Measurements from ENCODE around the gene SH3YL1. TPM values are rescaled to one million over a fixed set of nuclear protein-coding genes. Genes with fewer than 3 reads are reported as not detected.

Gene SH3YL1
- polyA plus RNA-seq, 2 of the 4 experiments (the other 2 are of a cell fraction) = 12.8 to 23.9 TPM

DNA sequence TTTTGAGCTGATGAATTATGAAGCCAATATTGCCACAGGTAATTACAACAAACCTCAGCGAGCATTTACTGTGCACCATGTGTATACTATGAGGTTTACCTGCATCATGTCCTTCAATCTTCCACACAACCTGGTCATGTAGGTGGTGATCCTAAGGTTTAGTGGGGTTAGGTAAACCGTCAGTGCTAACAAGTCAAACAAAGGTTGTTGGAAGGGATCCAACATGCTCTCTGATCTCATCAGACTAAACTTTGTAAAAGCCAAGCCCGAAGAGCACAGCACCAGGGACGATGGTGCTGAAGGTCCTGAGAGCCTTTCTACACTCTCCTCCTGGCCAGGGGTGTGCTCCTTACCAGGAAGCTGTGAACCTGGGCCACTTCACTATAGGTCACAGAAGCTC lies 29.4 kb downstream of the SH3YL1 start (continued):
- TF ChIP-seq CTCF (IDR thresholded peaks at IDR 0.05) (no peak), BHLHE40 (IDR thresholded peaks at IDR 0.05; ENCODE audit: low read depth, low read length) (no peak), EHF (CRISPR knock-in tag; IDR thresholded peaks at IDR 0.05) (no peak), ESRRA (IDR thresholded peaks at IDR 0.05; ENCODE audit: borderline replicate concordance, low read length) (no peak)
- TF ChIP-seq, protein P1, sequence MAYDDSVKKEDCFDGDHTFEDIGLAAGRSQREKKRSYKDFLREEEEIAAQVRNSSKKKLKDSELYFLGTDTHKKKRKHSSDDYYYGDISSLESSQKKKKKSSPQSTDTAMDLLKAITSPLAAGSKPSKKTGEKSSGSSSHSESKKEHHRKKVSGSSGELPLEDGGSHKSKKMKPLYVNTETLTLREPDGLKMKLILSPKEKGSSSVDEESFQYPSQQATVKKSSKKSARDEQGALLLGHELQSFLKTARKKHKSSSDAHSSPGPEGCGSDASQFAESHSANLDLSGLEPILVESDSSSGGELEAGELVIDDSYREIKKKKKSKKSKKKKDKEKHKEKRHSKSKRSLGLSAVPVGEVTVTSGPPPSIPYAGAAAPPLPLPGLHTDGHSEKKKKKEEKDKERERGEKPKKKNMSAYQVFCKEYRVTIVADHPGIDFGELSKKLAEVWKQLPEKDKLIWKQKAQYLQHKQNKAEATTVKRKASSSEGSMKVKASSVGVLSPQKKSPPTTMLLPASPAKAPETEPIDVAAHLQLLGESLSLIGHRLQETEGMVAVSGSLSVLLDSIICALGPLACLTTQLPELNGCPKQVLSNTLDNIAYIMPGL (CRISPR knock-in tag; IDR thresholded peaks at IDR 0.05; ENCODE audit: borderline replicate concordance) = no peak

GRCh38 chr2:233030-233429 lies 30.8 kb downstream of the SH3YL1 start:
- TF ChIP-seq HES2 (IDR thresholded peaks at IDR 0.05) (no peak), RAD21 (conservative IDR thresholded peaks at IDR 0.05 in 1 of 2, IDR thresholded peaks at IDR 0.05 in 1 of 2) (no peak), TFCP2L1 (CRISPR knock-in tag; IDR thresholded peaks at IDR 0.05) (no peak), SMC3 (IDR thresholded peaks at IDR 0.05) (no peak), NFE2L2 (conservative IDR thresholded peaks at IDR 0.05; ENCODE audit: low read length) (no peak)
- 68% methylated on average over 7 of the region's 7 CpGs for WGBS (ENCODE audit: missing lambda C conversion rate)
- H3K27ac ChIP-seq = no peak overlapping the region
- ATAC-seq (no peak), FAIRE-seq (no peak), DNase-seq (ENCODE audit: low read depth in 1 of 2, low spot score in 1 of 2) (no peak)
- H3K4me3 ChIP-seq = no peak overlapping the region
- ChIA-PET CTCF (interaction anchor here (2.0 kb wide), 1 partner anchor 18 kb away, joined by 4 read pairs; no protein-coding TSS in a partner anchor), POLR2A (no interaction called here)
- no peaks in the 10 kb centered on the region for H3K9me3 ChIP-seq
- H3K4me1 ChIP-seq = no peaks in the 10 kb centered on the region
- no peak overlapping the region for H3K4me2 ChIP-seq

DNA sequence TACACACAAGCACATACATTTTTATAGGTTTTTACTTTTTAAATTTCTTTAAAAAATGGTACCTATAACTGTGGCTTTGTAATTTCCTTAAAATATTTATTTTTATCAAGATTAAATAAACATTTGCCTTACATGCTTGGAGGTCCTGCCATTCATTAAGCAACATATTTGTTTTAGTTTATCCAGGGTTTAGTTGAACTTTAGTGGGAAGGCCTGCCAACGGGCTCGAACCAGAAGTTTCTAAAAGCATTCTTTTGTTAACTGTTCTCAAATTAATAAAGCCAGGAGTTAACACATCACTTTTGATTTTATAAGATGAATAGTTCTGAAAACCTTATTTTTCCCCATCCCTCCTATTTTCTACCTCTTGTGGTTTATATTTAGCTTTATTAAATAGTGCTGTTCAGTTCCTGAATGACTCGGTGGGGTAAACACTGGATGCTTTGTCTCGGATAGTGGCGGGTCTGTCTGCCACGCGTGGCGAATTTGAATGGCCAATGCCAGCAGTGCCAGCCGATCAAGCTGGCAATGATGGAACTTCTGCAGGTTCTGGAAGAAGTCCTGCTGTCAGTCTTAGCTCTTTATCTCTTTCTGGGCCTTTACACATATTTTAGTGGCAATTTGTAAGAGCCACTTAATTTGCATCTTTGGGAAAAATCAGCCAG lies 32.2 kb downstream of the SH3YL1 start:
- WGBS (ENCODE audit: missing lambda C conversion rate) = 73% methylated on average over 9 of the region's 9 CpGs
- no peak for FAIRE-seq
- DNase-seq (ENCODE audit: low read depth in 1 of 2, low spot score in 1 of 2) = no peak
- Histone ChIP-seq H3K4me1 (no peaks in the 10 kb centered on the region), H3K4me3 (no peak overlapping the region), H3K27ac (no peak overlapping the region), H3K4me2 (no peak overlapping the region), H3K9me3 (no peaks in the 10 kb centered on the region)
- CTCF ChIA-PET = interaction anchor here (0.7 kb wide), 1 partner anchor 431 kb away, joined by 3 read pairs; no protein-coding TSS in a partner anchor
- no peak for TF ChIP-seq PBX3 (IDR thresholded peaks at IDR 0.05)
- no peak for TF ChIP-seq CEBPB (IDR thresholded peaks at IDR 0.05)
- TF ChIP-seq HEYL (CRISPR knock-in tag; IDR thresholded peaks at IDR 0.05) = no peak
- no peak for TF ChIP-seq SMC3 (IDR thresholded peaks at IDR 0.05)
- TF ChIP-seq USF2 (IDR thresholded peaks at IDR 0.05) = no peak
- no peak for TF ChIP-seq POLR2A (IDR thresholded peaks at IDR 0.05; ENCODE audit: low read length)
- TF ChIP-seq ZNF302 (CRISPR knock-in tag; IDR thresholded peaks at IDR 0.05) = no peak
- no peak for TF ChIP-seq CHD4 (IDR thresholded peaks at IDR 0.05; ENCODE audit: borderline replicate concordance)
- no peak for TF ChIP-seq RARB (CRISPR knock-in tag; IDR thresholded peaks at IDR 0.05)
- no peak for TF ChIP-seq MAZ (IDR thresholded peaks at IDR 0.05; ENCODE audit: borderline replicate concordance, low read depth, low read length)
- TF ChIP-seq BHLHE40 (IDR thresholded peaks at IDR 0.05; ENCODE audit: low read depth, low read length) = no peak
- no peak for TF ChIP-seq JUNB (IDR thresholded peaks at IDR 0.05)
- no peak for TF ChIP-seq EP300 (IDR thresholded peaks at IDR 0.05)
- TF ChIP-seq HOXA7 (CRISPR knock-in tag; IDR thresholded peaks at IDR 0.05) = no peak
- no peak for ATAC-seq
- POLR2A ChIA-PET = no interaction called here
